Calu3 (cell line): ENCODE results near the gene PLG. TPM values are rescaled to one million over a fixed set of nuclear protein-coding genes. Genes with fewer than 3 reads are reported as not detected.

Source experiments
- BruUV-seq: library from RNA; stranded (reverse); fragments of 400-500 nt; replicated peaks from 2 replicates; lab custom pipeline; 2021; lab: Mats Ljungman, UMichigan
- CTCF ChIA-PET: fragments of 300-600 bp; sonication (Branson Sonifier 250); formaldehyde crosslinking; loops from one replicate; lab custom pipeline; 2022; ENCODE audit warnings: antibody characterized with exemption; lab: Charles Lee
- DNase-seq: peaks from one replicate; pipeline ENCODE4 v3.0.0; 2022
- H3K27ac Mint-ChIP-seq: one replicate; pipeline ENCODE4 v1.8.0; 2022; ENCODE audit warnings: mixed read lengths; ENCODE audit not compliant: unreplicated experiment
- H3K27me3 Mint-ChIP-seq: one replicate; pipeline ENCODE4 v1.8.0; 2022; ENCODE audit warnings: mixed read lengths; ENCODE audit not compliant: unreplicated experiment
- H3K36me3 Mint-ChIP-seq: one replicate; pipeline ENCODE4 v1.8.0; 2022; ENCODE audit warnings: mild to moderate bottlenecking, moderate library complexity, mixed read lengths; ENCODE audit not compliant: insufficient read depth, unreplicated experiment
- H3K4me1 Mint-ChIP-seq: one replicate; pipeline ENCODE4 v1.8.0; 2022; ENCODE audit warnings: mild to moderate bottlenecking, low read depth, mixed read lengths; ENCODE audit not compliant: unreplicated experiment
- H3K4me3 Mint-ChIP-seq: one replicate; pipeline ENCODE4 v1.8.0; 2022; ENCODE audit warnings: mild to moderate bottlenecking, low read depth, moderate library complexity, mixed read lengths; ENCODE audit not compliant: unreplicated experiment
- H3K9me3 Mint-ChIP-seq: one replicate; pipeline ENCODE4 v1.8.0; 2022; ENCODE audit warnings: low read depth, mixed read lengths; ENCODE audit not compliant: unreplicated experiment
- CTCF ChIP-seq: fragments of 200-600 bp; IDR thresholded peaks from one replicate; pipeline ENCODE4 v1.8.0; 2022; ENCODE audit warnings: antibody characterized with exemption; ENCODE audit not compliant: unreplicated experiment
- intact Hi-C: fragments of 100-400 bp; cut with micrococcal nuclease; formaldehyde crosslinking; loops from one replicate; pipeline ENCODE4 v1.10.0; 2022; ENCODE audit not compliant: unreplicated experiment
- total RNA-seq: library from RNA; stranded (reverse); gene quantifications from 2 replicates; pipeline ENCODE4 v1.2.3, GENCODE V29; 2022

PLG gene
- total RNA-seq, 1 experiment from 2014 or later = not detected

- intact Hi-C loops = loop anchor here (5.0 kb wide), 1 partner anchor 232 kb away; no protein-coding TSS in a partner anchor
- Mint-ChIP-seq H3K4me3 (no peak overlapping the region), H3K27me3 (no peaks in the 10 kb centered on the region), H3K36me3 (peaks cover 6% of the 10 kb centered on the region), H3K27ac (no peak overlapping the region), H3K9me3 (peaks cover 6% of the 10 kb centered on the region), H3K4me1 (peaks cover 7% of the 10 kb centered on the region)
- no peak for DNase-seq
- no TSS peak for BruUV-seq
- no peak for TF ChIP-seq CTCF
- CTCF ChIA-PET = no interaction called here
Observed at GRCh38 chr6:160765412-160765811, 63.4 kb downstream of the PLG start.

GRCh38 chr6:160766657-160766988, 64.6 kb downstream of the PLG start:
- Mint-ChIP-seq H3K4me1 (peaks cover 7% of the 10 kb centered on the region), H3K36me3 (peaks cover 6% of the 10 kb centered on the region), H3K27me3 (no peaks in the 10 kb centered on the region), H3K27ac (no peak overlapping the region), H3K9me3 (peaks cover 5% of the 10 kb centered on the region), H3K4me3 (peak overlapping the region; percentile 76)
- BruUV-seq = no TSS peak
- no peak for TF ChIP-seq CTCF
- DNase-seq = no peak
- CTCF ChIA-PET = interaction anchor here (0.7 to 1.6 kb wide), 2 partner anchors 16 to 272 kb away, joined by 3 to 5 read pairs; no protein-coding TSS in a partner anchor
- intact Hi-C loops = loop anchor here (5.0 kb wide), 1 partner anchor 231 kb away; no protein-coding TSS in a partner anchor

- H3K36me3 Mint-ChIP-seq = peaks cover 6% of the 10 kb centered on the region
- DNase-seq = peak; percentile 83
Observed at GRCh38 chr6:160766989-160767646, 65.1 kb downstream of the PLG start.

GRCh38 chr6:160767647-160768019, 65.6 kb downstream of the PLG start:
- peaks cover 7% of the 10 kb centered on the region for H3K4me1 Mint-ChIP-seq
- intact Hi-C loops = loop anchor here (5.0 kb wide), 1 partner anchor 230 kb away; no protein-coding TSS in a partner anchor
- BruUV-seq = no TSS peak
- H3K9me3 Mint-ChIP-seq = no peaks in the 10 kb centered on the region
- H3K36me3 Mint-ChIP-seq = peaks cover 6% of the 10 kb centered on the region
- TF ChIP-seq CTCF = no peak
- CTCF ChIA-PET = interaction anchor here (0.8 kb wide), 1 partner anchor 23 kb away, joined by 3 read pairs; no protein-coding TSS in a partner anchor
- peak overlapping the region; percentile 40 for H3K27ac Mint-ChIP-seq
- DNase-seq = no peak
- H3K4me3 Mint-ChIP-seq = peak overlapping the region; percentile 76
- no peaks in the 10 kb centered on the region for H3K27me3 Mint-ChIP-seq

More at GRCh38 chr6:160766989-160767646, 65.1 kb downstream of the PLG start:
- no peaks in the 10 kb centered on the region for H3K27me3 Mint-ChIP-seq
- BruUV-seq = no TSS peak
- peak overlapping the region; percentile 76 for H3K4me3 Mint-ChIP-seq
- H3K27ac Mint-ChIP-seq = peak overlapping the region; percentile 40
- peaks cover 3% of the 10 kb centered on the region for H3K9me3 Mint-ChIP-seq
- intact Hi-C loops = loop anchor here (5.0 kb wide), 1 partner anchor 230 kb away; no protein-coding TSS in a partner anchor
- TF ChIP-seq CTCF = peak; percentile 65
- CTCF ChIA-PET = interaction anchor here (0.7 to 1.6 kb wide), 3 partner anchors 16 to 271 kb away, joined by 3 to 5 read pairs (median 3); no protein-coding TSS in a partner anchor
- peaks cover 7% of the 10 kb centered on the region for H3K4me1 Mint-ChIP-seq
